T1000 (cell line): Measurements from ENCODE around the gene DLG1.
"Not testable (repeated sequence)": the region's sequence is repeated elsewhere in the genome, so short reads cannot be mapped to it uniquely, and the experiment has no call there.

Experiments used
- DNase-seq: peaks from one replicate; lab custom pipeline; 2025; ENCODE audit warnings: mixed read lengths; lab: John Stamatoyannopoulos, UW

DLG1 gene

DNA sequence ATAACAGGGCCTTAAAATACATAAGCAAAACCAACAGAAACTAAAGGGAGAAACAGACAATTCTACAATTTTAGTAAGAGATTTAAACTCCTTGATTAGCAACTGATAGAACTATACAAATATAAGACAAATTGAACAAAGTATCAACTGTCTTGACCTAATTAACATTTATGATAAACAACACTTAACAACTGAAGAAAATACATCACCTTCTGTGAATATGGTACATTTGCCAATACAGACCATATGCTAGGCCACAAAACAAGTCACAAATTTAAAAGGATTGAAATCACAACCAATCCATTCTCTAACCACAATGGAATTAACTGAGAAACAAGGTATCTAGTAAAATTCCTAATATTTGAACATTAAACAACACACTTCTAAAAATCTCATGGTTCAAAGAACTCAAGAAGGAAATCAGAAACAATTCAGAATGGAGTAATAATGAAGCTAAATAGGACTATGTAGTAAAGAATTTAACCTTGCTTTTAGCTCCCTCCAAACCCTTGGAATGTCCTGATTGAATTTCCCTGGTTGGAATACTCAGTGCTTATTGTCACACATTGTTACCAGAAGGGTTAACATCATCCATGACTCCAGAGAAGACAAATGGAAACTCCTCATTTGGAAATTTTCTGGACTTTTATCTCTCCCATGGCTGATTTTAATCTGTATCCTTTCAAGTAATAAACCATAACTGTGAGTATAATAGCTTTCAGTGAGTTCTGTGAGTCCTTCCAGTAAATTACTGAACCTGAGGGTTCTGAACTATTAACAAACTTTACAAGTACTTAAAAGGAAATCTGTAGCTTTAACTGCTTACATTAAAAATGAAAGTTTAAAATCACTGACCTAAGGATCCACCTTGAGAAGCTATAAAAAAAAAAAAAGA lies 88.8 kb downstream of the DLG1 start:
- DNase-seq: no peak

DNA sequence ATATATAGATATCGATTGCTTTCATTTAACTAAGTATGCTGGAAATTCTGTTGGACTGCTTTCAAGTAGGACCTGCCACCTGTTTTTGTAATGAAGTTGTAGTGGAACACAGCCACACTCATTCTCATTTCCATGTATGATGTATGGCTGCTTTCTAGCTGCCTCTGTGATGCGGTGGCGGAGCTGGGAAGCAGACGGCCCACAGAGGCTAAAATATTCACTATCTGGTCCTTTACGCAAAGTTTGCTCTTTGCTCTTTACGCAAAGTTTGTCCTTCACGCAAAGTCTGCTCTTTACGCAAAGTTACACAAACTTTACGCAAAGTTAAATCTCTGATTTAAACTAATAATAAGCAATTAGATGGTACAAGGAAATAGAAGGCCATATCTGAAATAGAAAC lies 91.5 kb downstream of the DLG1 start:
- DNase-seq: no peak

DNA sequence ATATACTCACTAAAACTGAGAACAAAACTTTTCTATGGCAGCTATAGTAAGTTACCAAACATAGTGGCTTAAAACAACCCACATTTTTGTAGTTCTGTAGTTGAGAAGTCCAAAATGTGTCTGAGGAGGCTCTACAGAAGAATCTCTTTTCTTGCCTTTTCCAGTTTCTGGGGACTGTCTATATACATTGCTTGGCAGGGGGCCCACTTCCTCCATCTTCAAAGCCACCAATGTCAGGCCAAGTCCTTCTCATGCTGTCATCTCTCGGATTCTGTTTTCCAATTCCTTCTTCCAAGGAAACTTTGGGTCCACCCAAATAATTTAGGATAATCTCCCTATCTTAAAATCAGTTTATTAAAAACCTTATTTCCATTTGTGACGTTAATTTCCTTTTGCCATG lies 92.7 kb downstream of the DLG1 start:
- no peak for DNase-seq

DNA sequence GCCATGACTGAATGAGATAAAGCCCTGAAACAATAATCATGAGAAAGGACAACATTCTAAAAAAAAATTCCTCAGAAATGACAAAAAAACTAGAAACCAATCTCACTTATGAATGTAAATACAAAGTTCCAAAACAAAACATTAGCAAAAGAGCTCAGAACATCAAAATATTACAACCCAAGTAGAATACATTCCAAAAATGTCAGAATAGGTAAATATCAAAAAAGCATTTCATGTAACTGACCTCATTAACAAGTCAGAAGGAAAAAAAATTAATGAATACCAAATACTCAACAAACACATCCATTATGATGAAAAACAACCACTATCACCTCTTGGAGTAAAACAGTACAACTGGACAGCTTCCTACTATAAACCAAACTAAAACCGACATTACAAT lies 93.1 kb downstream of the DLG1 start:
- DNase-seq: no peak

DNA sequence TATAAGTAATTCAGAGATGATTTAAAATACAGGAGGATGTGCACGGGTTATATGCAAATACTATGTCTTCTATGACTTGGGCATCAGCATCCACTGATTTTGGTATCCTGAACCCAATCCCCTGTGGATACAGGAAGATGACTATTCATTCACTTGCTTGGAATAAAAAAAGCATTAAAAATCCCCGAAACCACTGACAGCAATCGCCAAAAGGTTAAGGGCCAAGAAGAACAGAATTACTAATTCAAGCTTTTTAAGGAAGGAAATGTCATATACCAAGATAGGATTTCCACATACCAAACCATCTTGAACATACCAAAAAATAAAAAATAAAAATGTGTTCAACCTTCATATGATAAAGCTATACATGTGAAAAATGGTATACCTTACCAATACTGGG lies 93.7 kb downstream of the DLG1 start:
- DNase-seq: no peak

DNA sequence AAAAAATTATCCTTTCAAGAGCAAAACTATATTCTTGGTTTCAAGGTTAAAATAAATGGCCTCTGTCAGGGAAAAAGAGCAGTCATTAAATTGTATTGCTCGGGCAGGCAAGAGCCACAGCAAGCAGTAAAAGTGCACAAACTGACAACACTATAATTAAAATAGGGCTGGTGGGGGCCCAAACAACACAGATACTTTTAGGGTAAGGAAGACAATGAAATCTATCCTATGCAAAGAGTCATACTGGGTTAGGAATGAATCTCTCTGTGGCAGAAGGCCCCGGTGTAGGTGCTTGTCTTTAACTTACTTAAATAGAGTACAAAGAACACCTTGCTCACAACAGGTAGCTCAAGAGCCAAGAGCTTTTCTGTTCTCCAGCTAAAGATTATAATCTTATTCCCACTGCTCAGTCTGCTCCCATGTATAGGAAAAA lies 94.7 kb downstream of the DLG1 start:
- DNase-seq: no peak

DNA sequence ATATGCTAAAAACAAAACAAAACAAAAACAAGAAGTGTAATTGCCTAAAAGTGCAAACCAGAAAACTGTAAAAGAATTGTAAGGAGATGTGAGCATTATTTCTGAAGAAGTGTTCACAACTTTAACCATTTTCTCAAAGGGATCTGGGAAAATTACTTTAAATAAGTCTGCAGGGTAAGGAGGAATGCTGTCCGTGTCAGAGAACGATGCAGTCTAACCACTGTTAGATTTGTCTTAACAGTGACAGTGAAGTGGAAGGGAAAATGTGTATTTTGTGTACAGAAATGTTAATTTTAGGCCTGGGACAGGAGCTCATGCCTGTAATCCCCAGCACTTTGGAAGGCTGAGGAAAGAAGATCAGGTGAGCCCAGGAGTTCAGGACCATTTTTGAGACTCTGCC lies 95.7 kb downstream of the DLG1 start:
- no peak for DNase-seq

DNA sequence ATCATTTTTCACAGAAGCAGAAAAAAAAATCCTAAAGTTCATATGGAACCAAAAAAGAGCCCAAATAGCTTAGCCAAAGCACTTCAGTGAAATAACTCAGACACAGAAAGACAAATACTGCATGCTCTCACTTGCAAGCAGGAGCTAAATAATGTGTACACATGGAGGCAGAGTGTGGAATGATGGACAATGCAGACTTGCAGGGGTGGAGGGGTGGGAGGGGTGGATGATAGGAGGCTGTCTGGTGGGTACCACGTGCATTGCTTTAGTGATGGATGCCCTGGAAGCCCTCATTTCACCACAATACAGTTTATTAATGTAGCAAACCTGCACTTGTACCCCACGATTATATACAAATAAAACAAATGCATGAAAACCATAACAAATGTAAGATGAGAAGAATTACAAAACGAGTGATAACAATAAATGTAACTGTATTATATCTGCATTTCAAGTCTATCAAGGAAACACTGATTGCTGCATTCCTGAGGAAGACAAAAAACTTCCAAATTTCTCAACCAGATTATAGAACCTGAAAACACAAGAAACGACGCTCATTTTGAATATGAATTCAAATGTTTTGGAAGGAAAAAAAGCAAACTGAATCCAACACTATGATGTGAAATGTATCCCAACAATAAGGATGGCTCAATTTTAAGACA lies 96.5 kb downstream of the DLG1 start:
- DNase-seq: no peak

DNA sequence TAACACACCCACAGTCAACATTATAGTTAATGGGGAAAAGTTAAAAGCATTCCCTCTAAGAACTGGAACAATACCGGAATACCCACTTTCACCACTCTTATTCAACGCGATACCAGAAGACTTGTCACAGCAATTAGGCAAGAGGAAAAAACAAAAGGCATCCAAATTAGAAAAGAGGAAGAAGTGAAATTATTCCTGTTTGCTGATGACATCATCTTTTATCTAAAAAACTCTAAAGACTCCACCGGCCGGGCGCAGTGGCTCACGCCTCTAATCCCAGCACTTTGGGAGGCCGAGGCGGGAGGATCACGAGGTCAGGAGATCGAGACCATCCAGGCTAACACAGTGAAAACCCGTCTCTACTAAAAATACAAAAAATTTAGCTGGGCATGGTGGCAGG lies 97.6 kb downstream of the DLG1 start:
- not testable (repeated sequence) for DNase-seq

DNA sequence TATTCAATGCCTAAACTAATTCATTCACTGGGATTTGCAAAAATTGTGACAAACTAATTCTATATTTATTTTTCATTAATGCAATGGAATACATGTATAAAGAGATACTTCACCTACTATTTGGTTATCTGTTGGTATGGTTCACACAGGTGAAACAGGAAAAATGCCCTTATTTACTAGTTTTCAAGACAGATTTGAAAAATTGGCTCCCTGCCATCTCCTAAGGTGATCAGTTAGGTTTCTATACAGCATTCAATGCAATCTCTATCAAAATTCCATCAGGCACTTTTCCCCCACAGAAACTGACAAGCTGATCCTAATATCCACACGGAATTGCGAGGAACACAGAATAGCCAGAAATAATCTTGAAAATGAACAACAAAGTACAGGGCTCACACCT lies 101.1 kb downstream of the DLG1 start:
- no peak for DNase-seq

DNA sequence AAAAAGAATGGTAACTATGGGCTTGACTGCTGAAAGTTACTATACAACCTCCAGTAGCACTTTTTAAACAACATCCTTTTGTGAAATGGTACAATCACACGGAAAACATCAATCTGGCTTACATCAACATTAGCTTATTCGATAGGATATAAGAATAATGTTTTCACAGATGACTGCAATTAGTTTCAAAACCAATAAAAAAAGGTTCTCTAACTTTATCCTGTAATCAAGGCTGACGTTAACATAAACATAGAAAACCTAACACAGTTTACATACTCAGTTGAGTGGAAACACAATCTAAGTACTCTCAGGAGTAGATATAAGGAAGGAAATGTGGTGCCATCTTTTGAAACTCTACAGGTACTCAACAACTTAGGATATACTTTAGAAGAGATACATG lies 102.2 kb downstream of the DLG1 start:
- no peak for DNase-seq

DNA sequence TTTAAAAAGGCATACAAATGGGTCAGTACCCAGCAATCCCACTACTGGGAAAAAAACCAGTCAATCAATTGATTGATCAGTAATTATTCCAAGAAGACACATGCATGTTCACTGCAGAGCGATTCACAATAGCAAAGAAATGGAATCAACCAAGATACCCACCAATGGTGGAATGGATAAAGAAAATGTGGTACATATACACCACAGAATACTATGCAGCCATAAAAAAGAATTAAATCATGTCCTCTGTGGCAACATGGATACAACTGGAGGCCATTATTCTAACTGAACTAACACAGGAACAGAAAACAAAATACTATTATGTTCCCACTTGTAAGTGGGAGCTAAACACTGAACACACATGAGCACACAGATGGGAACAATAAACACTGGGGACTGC lies 103.1 kb downstream of the DLG1 start:
- no peak for DNase-seq

DNA sequence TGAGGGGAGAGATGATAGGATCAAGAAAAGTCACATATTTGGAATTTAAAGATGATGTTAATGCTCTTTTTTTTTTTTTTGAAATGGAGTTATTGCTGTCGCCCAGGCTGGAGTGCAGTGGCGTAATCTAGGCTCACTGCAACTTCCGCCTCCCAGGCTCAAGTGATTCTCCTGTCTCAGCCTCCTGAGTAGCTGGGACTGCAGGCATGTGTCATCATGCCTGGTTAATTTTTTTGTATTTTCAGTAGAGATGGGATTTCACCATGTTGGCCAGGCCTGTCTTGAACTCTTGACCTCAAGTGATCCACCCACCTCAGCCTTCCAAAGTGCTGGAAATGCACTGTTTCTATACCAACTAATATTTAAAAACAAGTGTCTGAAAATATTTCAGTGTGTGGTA lies 104.7 kb downstream of the DLG1 start:
- DNase-seq: not testable (repeated sequence)

DNA sequence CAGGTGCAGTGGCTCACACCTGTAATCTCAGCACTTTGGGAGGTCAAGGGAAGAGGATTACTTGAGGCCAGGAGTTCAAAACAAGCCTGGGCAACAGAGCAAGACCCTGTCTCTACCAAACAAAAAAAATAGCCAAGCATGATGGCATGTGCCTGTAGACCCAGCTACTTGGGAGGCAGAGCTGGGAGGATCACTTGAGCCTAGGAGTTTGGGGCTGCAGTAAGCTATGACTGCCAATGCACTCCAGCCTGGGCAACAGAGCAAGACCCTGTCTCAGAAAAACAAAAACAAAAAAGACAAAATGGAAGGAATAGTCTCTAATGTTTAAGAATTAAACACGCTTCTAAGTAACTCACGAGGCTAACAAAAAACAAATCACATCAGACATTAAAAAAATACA lies 106.5 kb downstream of the DLG1 start:
- DNase-seq: no peak

DNA sequence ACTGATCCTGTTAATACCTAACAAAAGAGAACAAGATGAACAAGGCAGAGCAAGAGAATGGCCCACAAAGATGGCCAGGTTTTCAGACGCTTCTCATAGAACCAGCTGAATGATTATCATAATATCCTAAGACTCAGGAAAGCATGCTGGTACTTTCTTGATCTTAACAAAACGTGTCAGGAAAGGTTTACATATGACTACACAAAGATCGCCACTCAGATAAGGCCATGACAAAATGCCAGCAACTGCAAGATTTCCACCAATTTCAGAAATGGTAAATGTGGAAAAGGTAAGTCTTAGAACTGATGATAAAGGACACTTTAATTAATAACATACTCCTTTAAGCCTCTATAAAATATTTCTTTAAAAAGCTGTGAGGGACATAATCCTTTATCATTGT lies 108.8 kb downstream of the DLG1 start:
- no peak for DNase-seq

DNA sequence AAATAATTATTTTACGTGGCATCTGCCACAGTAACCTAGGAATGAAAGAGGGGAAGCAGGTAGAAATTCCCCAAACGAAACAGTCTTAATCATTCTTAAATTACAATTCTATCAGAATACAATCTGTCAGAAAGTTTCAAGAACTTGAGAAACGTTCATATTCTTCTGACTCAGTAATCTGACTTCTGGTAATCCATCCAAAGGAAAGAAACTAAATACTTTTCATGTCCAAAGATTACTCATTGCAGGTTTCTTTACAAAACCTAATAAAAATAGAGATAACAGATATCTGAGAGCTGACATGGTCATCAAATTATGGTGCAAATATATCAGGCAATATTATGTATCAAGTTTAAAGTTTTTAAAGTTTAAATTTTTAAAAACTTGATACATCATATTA lies 109.4 kb downstream of the DLG1 start:
- no peak for DNase-seq

DNA sequence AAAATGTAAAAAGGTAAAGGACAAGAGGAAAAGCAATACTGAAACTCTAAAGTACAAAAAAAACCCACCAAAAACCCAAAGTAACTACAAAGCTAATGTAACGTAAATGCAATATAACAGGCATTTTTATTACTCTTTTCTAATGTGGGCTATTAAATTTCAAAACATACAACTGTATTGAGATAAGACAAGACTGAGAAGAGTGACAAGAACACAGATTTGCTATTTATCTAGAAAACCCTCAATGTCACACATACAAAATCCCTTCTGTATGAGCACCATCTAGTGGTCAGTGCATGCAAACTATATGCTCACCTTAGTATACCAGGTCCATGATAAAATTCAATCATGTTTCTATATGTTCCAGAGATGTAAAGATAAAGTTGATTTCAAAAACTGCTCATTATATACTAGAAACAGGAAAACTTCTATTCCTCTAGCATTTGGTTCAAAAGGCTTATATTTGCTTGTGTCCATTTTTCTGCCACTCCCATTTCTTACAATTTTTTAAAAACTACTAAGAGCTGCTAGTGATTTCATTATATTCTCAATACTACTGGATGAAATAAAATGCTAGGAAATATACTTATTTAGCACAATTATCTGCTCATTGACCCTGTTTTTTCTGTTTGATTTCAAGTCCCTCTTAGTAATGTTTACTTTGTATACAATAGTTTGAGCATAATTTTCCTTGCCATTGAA lies 111.4 kb downstream of the DLG1 start:
- no peak for DNase-seq

DNA sequence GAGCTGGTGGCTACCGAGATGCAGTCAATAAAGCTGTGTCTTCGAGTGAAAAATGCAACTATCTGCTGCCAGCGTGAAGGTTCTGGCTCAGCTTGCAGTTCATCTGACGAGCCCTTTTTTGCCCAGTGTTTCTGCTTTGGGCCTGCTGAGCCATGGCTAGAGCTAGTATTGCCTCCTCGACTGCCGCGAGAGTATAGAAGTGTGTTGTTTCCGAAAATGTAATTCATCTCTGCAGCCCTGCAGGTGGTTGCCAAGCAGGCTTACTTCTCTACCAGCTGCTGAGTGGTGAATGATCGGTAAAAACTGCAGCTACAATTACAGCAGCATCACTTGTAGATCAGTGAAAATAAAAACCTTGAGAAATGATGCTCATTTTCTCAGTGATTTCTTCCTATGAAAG lies 114.8 kb downstream of the DLG1 start:
- no peak for DNase-seq

DNA sequence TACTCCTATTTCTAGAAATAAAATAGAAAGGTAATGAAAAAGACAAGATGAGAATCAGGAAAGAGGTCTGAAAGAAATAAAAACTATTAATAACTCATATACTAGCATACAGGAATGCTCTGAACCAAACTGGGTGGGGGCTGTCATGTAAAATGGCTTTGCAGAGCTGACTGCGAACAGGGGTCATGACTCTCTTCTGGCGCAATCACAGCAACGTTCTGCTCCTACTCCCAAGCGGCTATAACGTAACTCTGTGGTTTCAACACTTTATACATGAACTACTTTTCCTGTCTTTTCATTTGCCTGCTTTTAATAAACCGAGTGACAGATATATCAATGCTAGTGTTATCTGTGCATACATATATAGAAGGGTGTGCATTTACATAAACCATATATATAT lies 116.7 kb downstream of the DLG1 start:
- DNase-seq: no peak

DNA sequence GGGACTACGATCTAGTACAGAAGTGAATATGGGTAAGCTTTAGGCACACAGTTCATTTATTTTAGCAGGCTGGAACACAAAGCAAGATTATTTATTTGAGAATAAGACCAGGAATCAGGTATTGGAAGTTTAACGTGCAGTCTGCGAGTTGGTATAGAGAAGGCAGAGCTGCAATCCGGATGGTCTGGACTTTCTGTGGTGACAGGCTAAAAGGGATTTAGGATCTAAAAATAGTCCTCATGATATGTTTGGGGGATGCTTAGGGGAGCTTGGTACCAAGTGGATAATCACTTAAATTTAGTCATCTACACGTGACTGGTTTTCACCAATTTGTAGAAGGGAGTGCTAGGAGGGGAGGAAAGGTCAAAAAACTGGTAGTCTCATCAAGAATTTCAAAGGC lies 119.4 kb downstream of the DLG1 start:
- DNase-seq: no peak

DNA sequence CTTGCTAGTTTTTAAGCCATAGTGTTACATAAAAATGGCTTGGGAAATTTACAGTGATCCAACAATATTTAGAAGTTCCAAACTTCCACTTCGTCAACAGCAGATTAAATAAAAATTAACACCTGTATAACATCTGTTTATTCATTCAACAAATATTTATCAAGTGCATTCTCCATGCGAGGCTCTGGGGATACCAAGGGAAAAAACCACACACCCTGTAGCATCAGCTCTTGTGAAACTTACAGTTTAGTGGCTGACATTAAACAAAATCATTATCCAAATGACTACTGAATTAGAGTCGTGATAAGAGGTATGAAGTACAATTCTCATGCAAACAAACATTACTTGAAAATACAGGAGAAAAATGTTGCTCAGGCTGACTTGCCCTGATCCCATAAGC lies 122.9 kb downstream of the DLG1 start:
- DNase-seq: no peak

DNA sequence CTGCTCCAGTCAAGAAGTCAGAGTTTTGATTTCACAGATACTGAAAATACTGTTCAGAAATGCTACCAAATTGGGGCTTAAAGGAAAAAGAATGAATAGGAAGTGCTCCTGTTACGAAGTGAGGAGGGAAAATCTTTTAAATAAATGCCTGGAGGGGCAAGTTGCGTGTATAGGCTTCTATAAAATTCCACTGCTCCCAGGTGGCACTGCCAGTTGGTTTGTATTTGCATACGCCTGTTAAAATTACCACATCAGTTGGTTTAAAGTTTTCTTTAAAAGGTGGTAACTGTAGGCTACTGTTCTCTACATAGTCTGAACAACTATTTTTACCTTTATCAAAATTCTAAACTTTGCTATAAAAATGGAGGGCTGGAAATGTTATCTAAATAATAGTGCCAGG lies 123.5 kb downstream of the DLG1 start:
- DNase-seq: no peak

DNA sequence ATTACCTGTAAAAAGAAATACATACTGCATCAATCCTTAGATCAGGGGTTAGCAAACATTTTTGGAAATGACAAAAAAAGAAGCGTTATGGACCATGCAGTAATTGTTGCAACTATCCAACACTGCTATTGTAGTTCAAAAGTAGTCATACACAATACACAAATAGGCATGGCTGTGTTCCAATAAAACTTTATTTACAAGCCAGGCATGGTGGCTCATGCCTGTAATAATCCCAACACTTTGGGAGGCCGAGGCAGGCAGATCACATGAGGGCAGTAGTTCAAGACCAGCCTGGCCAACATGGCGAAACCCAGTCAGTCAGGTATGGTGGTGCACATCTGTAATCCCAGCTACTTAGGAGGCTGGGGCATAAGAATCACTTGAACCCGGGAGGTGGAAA lies 124.8 kb downstream of the DLG1 start:
- DNase-seq: no peak
